ENCODE results near the gene C1QL3. TPM values are rescaled to one million over a fixed set of nuclear protein-coding genes. Genes with fewer than 3 reads are reported as not detected.

Gene C1QL3
- total RNA-seq, 1 experiment from 2014 or later = 1.7 TPM

DNA sequence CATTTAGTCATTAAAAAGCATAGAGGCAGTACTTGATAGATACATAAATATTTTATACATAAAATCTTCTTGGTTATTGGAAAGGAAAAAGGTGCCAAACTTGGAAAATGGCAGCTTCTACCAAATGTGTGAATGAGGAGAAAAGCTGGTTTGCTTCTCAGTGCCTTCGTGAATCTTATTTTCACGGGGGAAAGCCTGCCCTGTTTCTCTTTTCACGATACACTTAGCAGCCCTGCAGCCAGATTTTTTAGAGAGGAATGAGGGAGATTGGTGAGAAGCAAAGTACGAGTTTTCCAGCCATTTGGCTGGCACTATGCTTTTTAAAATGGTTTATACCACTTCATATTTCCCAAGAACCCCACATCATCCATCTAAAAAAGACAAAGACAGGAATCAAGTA, 22.9 kb upstream of the C1QL3 start:
- no peak for ATAC-seq
- ChIA-PET POLR2A (no interaction called here), CTCF (interaction anchor here (0.8 to 1.6 kb wide), 13 partner anchors 10 to 642 kb away, joined by 3 to 11 read pairs (median 4); no protein-coding TSS in a partner anchor)
- H3K4me3 Mint-ChIP-seq = no peak overlapping the region
- H3K27me3 Mint-ChIP-seq (ENCODE audit: low read depth) = peaks cover 5% of the 10 kb centered on the region
- H3K27ac Mint-ChIP-seq = no peak overlapping the region
- no peaks in the 10 kb centered on the region for H3K9me3 Mint-ChIP-seq
- no peaks in the 10 kb centered on the region for H3K4me1 Mint-ChIP-seq
- no peak for DNase-seq (ENCODE audit: low spot score)
- H3K36me3 Mint-ChIP-seq = no peaks in the 10 kb centered on the region
- TF ChIP-seq CBFB (CRISPR knock-in tag; IDR thresholded peaks at IDR 0.05; ENCODE audit: low read depth) (no peak), PRRX2 (CRISPR knock-in tag; IDR thresholded peaks at IDR 0.05) (no peak), RORB (CRISPR knock-in tag; IDR thresholded peaks at IDR 0.05) (no peak), PREB (CRISPR knock-in tag; IDR thresholded peaks at IDR 0.05; ENCODE audit: borderline replicate concordance) (no peak), NR2C2 (CRISPR knock-in tag; IDR thresholded peaks at IDR 0.05) (no peak), FOXJ3 (CRISPR knock-in tag; IDR thresholded peaks at IDR 0.05; ENCODE audit: borderline replicate concordance) (no peak), E2F1 (CRISPR knock-in tag; IDR thresholded peaks at IDR 0.05) (no peak), ZNF532 (CRISPR knock-in tag; IDR thresholded peaks at IDR 0.05; ENCODE audit: borderline replicate concordance) (no peak), E2F4 (CRISPR knock-in tag; IDR thresholded peaks at IDR 0.05; ENCODE audit: borderline replicate concordance, low read depth) (no peak), NR1H2 (CRISPR knock-in tag; IDR thresholded peaks at IDR 0.05) (no peak), ZNF671 (CRISPR knock-in tag; IDR thresholded peaks at IDR 0.05) (no peak), ZNF263 (CRISPR knock-in tag; IDR thresholded peaks at IDR 0.05; ENCODE audit: low read depth) (no peak), ZBTB43 (CRISPR knock-in tag; IDR thresholded peaks at IDR 0.05) (no peak), ZSCAN18 (CRISPR knock-in tag; IDR thresholded peaks at IDR 0.05) (no peak)
- TF ChIP-seq, protein P1, sequence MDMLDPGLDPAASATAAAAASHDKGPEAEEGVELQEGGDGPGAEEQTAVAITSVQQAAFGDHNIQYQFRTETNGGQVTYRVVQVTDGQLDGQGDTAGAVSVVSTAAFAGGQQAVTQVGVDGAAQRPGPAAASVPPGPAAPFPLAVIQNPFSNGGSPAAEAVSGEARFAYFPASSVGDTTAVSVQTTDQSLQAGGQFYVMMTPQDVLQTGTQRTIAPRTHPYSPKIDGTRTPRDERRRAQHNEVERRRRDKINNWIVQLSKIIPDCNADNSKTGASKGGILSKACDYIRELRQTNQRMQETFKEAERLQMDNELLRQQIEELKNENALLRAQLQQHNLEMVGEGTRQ (CRISPR knock-in tag; IDR thresholded peaks at IDR 0.05) = no peak
